ENCODE measurements around the gene SMAD1.

SMAD1 gene

GRCh38 chr4:145473203-145473602 lies 8.4 kb upstream of the SMAD1 start:
- DNase-seq: no peak
- Histone ChIP-seq H3K4me1 (no peaks in the 10 kb centered on the region), H3K4me3 (ENCODE audit: low read depth, low read length) (no peak overlapping the region), H3K9me3 (no peaks in the 10 kb centered on the region), H3K27me3 (no peaks in the 10 kb centered on the region), H3K36me3 (no peaks in the 10 kb centered on the region)
- TF ChIP-seq, protein P1, sequence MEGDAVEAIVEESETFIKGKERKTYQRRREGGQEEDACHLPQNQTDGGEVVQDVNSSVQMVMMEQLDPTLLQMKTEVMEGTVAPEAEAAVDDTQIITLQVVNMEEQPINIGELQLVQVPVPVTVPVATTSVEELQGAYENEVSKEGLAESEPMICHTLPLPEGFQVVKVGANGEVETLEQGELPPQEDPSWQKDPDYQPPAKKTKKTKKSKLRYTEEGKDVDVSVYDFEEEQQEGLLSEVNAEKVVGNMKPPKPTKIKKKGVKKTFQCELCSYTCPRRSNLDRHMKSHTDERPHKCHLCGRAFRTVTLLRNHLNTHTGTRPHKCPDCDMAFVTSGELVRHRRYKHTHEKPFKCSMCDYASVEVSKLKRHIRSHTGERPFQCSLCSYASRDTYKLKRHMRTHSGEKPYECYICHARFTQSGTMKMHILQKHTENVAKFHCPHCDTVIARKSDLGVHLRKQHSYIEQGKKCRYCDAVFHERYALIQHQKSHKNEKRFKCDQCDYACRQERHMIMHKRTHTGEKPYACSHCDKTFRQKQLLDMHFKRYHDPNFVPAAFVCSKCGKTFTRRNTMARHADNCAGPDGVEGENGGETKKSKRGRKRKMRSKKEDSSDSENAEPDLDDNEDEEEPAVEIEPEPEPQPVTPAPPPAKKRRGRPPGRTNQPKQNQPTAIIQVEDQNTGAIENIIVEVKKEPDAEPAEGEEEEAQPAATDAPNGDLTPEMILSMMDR (IDR thresholded peaks at IDR 0.05; ENCODE audit: low read depth, low read length): no peak

- TF ChIP-seq, protein P1 (IDR thresholded peaks at IDR 0.05; ENCODE audit: low read depth, low read length): no peak
- DNase-seq: no peak
Observed at GRCh38 chr4:145480257-145480656, 1.4 kb upstream of the SMAD1 start.

DNA sequence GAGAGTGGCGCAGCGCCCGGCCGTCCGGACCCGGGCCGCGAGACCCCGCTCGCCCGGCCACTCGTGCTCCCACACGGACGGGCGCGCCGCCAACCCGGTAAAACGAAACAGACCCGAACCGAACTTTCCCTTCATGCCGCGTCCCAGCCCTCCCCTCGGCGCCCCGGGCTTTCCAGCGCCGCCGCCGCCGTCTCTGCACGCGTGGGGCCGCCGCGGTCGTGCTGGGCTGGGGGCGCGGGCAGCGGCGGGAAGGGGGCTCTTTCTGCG lies 222 bp downstream of the SMAD1 start:
- no peak for DNase-seq
- TF ChIP-seq, protein P1 (IDR thresholded peaks at IDR 0.05; ENCODE audit: low read depth, low read length): no peak
- Histone ChIP-seq H3K9me3 (no peaks in the 10 kb centered on the region), H3K36me3 (peaks cover 2% of the 10 kb centered on the region; the same call in 1 of the 2 replicates), H3K4me1 (no peaks in the 10 kb centered on the region), H3K4me3 (ENCODE audit: low read depth, low read length) (peak overlapping the region; percentile 89), H3K27me3 (no peaks in the 10 kb centered on the region)

More at GRCh38 chr4:145480257-145480656, 1.4 kb upstream of the SMAD1 start:
- Histone ChIP-seq H3K36me3 (peaks cover 2% of the 10 kb centered on the region; the same call in 1 of the 2 replicates), H3K27me3 (no peaks in the 10 kb centered on the region), H3K9me3 (no peaks in the 10 kb centered on the region), H3K4me3 (ENCODE audit: low read depth, low read length) (no peak overlapping the region), H3K4me1 (no peaks in the 10 kb centered on the region)

- Histone ChIP-seq H3K36me3 (peaks cover 2% of the 10 kb centered on the region; the same call in 1 of the 2 replicates), H3K27me3 (no peaks in the 10 kb centered on the region), H3K4me1 (no peaks in the 10 kb centered on the region), H3K9me3 (no peaks in the 10 kb centered on the region), H3K4me3 (ENCODE audit: low read depth, low read length) (peak overlapping the region; percentile 89)
- DNase-seq: peak; percentile 61
- TF ChIP-seq, protein P1 (IDR thresholded peaks at IDR 0.05; ENCODE audit: low read depth, low read length): 0 out of 2 replicates have a peak, but pooled peaks have one; percentile 4
Observed at GRCh38 chr4:145482209-145483037, 770 bp downstream of the SMAD1 start.

DNA sequence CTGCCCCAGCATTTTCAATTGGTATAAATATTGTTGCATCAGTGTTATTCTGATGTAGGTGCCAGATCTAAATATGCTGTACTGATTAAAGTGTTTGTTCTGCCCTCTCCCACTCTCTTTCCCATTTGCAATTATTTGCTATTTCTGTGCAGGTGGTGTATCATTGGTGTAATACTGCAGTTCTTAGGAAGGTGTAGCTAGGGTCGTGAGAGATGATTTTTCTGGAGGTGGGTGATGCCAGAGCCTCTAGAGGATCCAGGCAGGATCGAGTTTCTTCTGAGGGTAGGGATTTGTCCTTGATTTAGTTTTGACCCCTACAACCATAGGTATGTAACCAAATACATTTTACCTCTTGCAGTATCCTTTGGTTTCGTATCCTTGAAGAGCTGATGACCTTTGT lies 1.9 kb downstream of the SMAD1 start:
- Histone ChIP-seq H3K4me3 (ENCODE audit: low read depth, low read length) (peak overlapping the region; percentile 89), H3K4me1 (no peaks in the 10 kb centered on the region)
- no peak for DNase-seq

More for the DNA sequence above, 1.9 kb downstream of the SMAD1 start:
- Histone ChIP-seq H3K36me3 (peaks cover 2% of the 10 kb centered on the region; the same call in 1 of the 2 replicates), H3K9me3 (no peaks in the 10 kb centered on the region), H3K27me3 (no peaks in the 10 kb centered on the region)
- TF ChIP-seq, protein P1 (IDR thresholded peaks at IDR 0.05; ENCODE audit: low read depth, low read length): no peak

Data from BE2C (cell line).